ENCODE results near the gene CORO2B. TPM values are rescaled to one million over a fixed set of nuclear protein-coding genes. Genes with fewer than 3 reads are reported as not detected.

CORO2B gene
- total RNA-seq, 1 donor from 2014 or later, result 8.5 TPM

- no peak for ATAC-seq
- intact Hi-C loops (cut with DNase I), result no loop called here
- no peak for DNase-seq (ENCODE audit: missing footprints)
These were observed 117.9 kb downstream of the CORO2B start for GRCh38 chr15:68696414-68697363.

GRCh38 chr15:68697711-68698690 lies 119.2 kb downstream of the CORO2B start:
- ATAC-seq (no peak), DNase-seq (ENCODE audit: missing footprints) (no peak)
- intact Hi-C loops (cut with DNase I), result loop anchor here (2.0 kb wide), 1 partner anchor 123 kb away; the partner anchor contains the start of gene ANP32A

GRCh38 chr15:68698708-68699107 lies 119.9 kb downstream of the CORO2B start:
- DNase-seq (ENCODE audit: missing footprints) (no peak), ATAC-seq (no peak)
- intact Hi-C loops (cut with DNase I), result loop anchor here (2.0 kb wide), 1 partner anchor 122 kb away; the partner anchor contains the start of gene ANP32A

- no peak for DNase-seq (ENCODE audit: missing footprints)
- no peak for ATAC-seq
- intact Hi-C loops (cut with DNase I), result loop anchor here (2.0 kb wide), 1 partner anchor 121 kb away; the partner anchor contains the start of gene ANP32A
These were observed 120.5 kb downstream of the CORO2B start for GRCh38 chr15:68699124-68699880.

GRCh38 chr15:68699881-68700454 lies 121.2 kb downstream of the CORO2B start:
- no peak for DNase-seq (ENCODE audit: missing footprints)
- intact Hi-C loops (cut with DNase I), result loop anchor here (2.0 kb wide), 1 partner anchor 121 kb away; the partner anchor contains the start of gene ANP32A
- ATAC-seq, result peak; percentile 26

- peak; percentile 80 for DNase-seq (ENCODE audit: missing footprints)
- peak; percentile 73 for ATAC-seq
- intact Hi-C loops (cut with DNase I), result no loop called here
These were observed 121.8 kb downstream of the CORO2B start for GRCh38 chr15:68700455-68701123.

GRCh38 chr15:68701886-68702285 lies 123.1 kb downstream of the CORO2B start:
- DNase-seq (ENCODE audit: missing footprints), result no peak
- intact Hi-C loops (cut with DNase I), result no loop called here
- no peak for ATAC-seq

- intact Hi-C loops (cut with DNase I), result loop anchor here (1.0 kb wide), 1 partner anchor 26 kb away; no protein-coding TSS in a partner anchor
- no peak for DNase-seq (ENCODE audit: missing footprints)
- ATAC-seq, result peak; percentile 78
These were observed 125.8 kb downstream of the CORO2B start for GRCh38 chr15:68704496-68705021.

GRCh38 chr15:68706256-68706655 lies 127.5 kb downstream of the CORO2B start:
- no peak for DNase-seq (ENCODE audit: missing footprints)
- no peak for ATAC-seq
- intact Hi-C loops (cut with DNase I), result no loop called here

- intact Hi-C loops (cut with DNase I), result no loop called here
- ATAC-seq (no peak), DNase-seq (ENCODE audit: missing footprints) (no peak)
These were observed 128.1 kb downstream of the CORO2B start for GRCh38 chr15:68706931-68707330.

GRCh38 chr15:68707386-68707785 lies 128.6 kb downstream of the CORO2B start:
- intact Hi-C loops (cut with DNase I), result no loop called here
- no peak for ATAC-seq
- no peak for DNase-seq (ENCODE audit: missing footprints)

- DNase-seq (ENCODE audit: missing footprints) (no peak), ATAC-seq (no peak)
- intact Hi-C loops (cut with DNase I), result no loop called here
These were observed 131.1 kb downstream of the CORO2B start for GRCh38 chr15:68709876-68710275.

GRCh38 chr15:68710536-68710935 lies 131.7 kb downstream of the CORO2B start:
- no peak for ATAC-seq
- no peak for DNase-seq (ENCODE audit: missing footprints)
- intact Hi-C loops (cut with DNase I), result no loop called here

GRCh38 chr15:68711406-68711805 lies 132.6 kb downstream of the CORO2B start:
- ATAC-seq (no peak), DNase-seq (ENCODE audit: missing footprints) (peak; percentile 41)
- intact Hi-C loops (cut with DNase I), result no loop called here

- DNase-seq (ENCODE audit: missing footprints) (no peak), ATAC-seq (no peak)
- intact Hi-C loops (cut with DNase I), result no loop called here
These were observed 134.1 kb downstream of the CORO2B start for GRCh38 chr15:68712886-68713285.

- DNase-seq (ENCODE audit: missing footprints) (no peak), ATAC-seq (no peak)
- intact Hi-C loops (cut with DNase I), result no loop called here
These were observed 135.1 kb downstream of the CORO2B start for GRCh38 chr15:68713874-68714273.

- ATAC-seq (no peak), DNase-seq (ENCODE audit: missing footprints) (no peak)
- intact Hi-C loops (cut with DNase I), result no loop called here
These were observed 136.3 kb downstream of the CORO2B start for GRCh38 chr15:68715111-68715510.

Data from Right ventricle myocardium inferior (tissue), 1 donor.